OCI-LY3 (cell line): Measurements from ENCODE around the gene ANGPTL1.

Experiments used
- H2AFZ ChIP-seq: fragments of 200-600, 300-600 bp; shearing (Covaris generic); 2 replicates; pipeline ENCODE4 v1.6.0; 2014; ENCODE audit warnings: antibody characterized with exemption, low read depth, low read length
- H3K27ac ChIP-seq: fragments of 200-600, 300-600 bp; sonication (generic); 2 replicates; pipeline ENCODE4 v1.5.1; 2014; ENCODE audit warnings: mild to moderate bottlenecking, low read length, moderate library complexity, mixed read lengths
- H3K27me3 ChIP-seq: fragments of 200-600, 300-600 bp; sonication (generic); 2 replicates; pipeline ENCODE4 v1.6.1; 2014; ENCODE audit warnings: low read depth, low read length, mixed read lengths
- H3K36me3 ChIP-seq: fragments of 200-600, 300-600 bp; sonication (generic); replicated peaks from 2 replicates; pipeline ENCODE3; 2014; ENCODE audit warnings: low read depth, low read length, mixed read lengths
- H3K4me1 ChIP-seq: fragments of 300-600, 200-600 bp; sonication (generic); 2 replicates; pipeline ENCODE4 v1.6.1; 2014; ENCODE audit warnings: low read length, mixed read lengths
- H3K4me2 ChIP-seq: fragments of 200-600, 300-600 bp; sonication (generic); 2 replicates; pipeline ENCODE4 v1.6.1; 2014; ENCODE audit warnings: low read length, mixed read lengths
- H3K4me3 ChIP-seq: fragments of 300-600, 200-600 bp; sonication (generic); 2 replicates; pipeline ENCODE4 v1.5.1; 2014; ENCODE audit warnings: antibody characterized with exemption, mild to moderate bottlenecking, low read length, moderate library complexity
- H3K79me2 ChIP-seq: fragments of 300-600, 200-600 bp; shearing (Covaris generic); 2 replicates; pipeline ENCODE4 v1.6.1; 2014; ENCODE audit warnings: mild to moderate bottlenecking, low read length, mixed read lengths
- H3K9ac ChIP-seq: fragments of 300-600, 200-600 bp; shearing (Covaris generic); 2 replicates; pipeline ENCODE4 v1.6.0; 2014; ENCODE audit warnings: mild to moderate bottlenecking, low read length, moderate library complexity
- H3K9me3 ChIP-seq: fragments of 200-600, 300-600 bp; shearing (Covaris generic); 2 replicates; pipeline ENCODE4 v1.6.1; 2014; ENCODE audit warnings: low read length, mixed read lengths; ENCODE audit not compliant: insufficient read depth
- H4K20me1 ChIP-seq: fragments of 200-600, 300-600 bp; sonication (generic); 2 replicates; pipeline ENCODE4 v1.6.1; 2016; ENCODE audit warnings: low read length, mixed read lengths; ENCODE audit not compliant: insufficient read depth
- EZH2phosphoT487 ChIP-seq: fragments of 200-600 bp; shearing (Covaris generic); IDR thresholded peaks from 2 replicates; pipeline ENCODE4 v1.6.1; 2018; ENCODE audit warnings: antibody characterized with exemption, mixed run types, low read depth
- TF ChIP-seq, protein P1 (sequence below): fragments of 200-600, 300-600 bp; sonication (generic); IDR thresholded peaks from 2 replicates; pipeline ENCODE4 v1.5.1; 2014; ENCODE audit warnings: antibody characterized with exemption, low read length, low read depth

The ANGPTL1 gene

DNA sequence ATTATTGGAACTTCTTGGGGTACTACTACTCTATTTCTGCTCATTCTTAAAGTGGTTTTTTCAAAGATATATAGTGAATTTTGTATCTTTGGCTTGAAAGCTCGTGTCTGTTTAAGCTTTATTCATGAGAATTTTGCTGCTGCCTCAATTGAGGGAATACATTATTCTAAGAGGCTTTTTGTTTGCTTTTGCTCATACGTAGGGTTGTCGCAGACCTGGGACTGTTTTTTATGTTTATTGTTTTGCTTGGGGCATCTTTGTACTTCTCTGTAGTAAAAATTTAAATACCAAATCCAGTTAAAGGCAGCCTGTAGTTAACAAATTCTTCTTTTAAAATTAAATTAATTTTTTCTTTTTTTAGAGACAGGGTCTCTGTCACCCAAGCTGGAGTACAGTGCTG is 62.3 kb downstream of the ANGPTL1 start:
- no peaks in the 10 kb centered on the region for H3K27me3 ChIP-seq
- H3K27ac ChIP-seq = no peak overlapping the region
- H4K20me1 ChIP-seq = no peaks in the 10 kb centered on the region
- TF ChIP-seq, protein P1, sequence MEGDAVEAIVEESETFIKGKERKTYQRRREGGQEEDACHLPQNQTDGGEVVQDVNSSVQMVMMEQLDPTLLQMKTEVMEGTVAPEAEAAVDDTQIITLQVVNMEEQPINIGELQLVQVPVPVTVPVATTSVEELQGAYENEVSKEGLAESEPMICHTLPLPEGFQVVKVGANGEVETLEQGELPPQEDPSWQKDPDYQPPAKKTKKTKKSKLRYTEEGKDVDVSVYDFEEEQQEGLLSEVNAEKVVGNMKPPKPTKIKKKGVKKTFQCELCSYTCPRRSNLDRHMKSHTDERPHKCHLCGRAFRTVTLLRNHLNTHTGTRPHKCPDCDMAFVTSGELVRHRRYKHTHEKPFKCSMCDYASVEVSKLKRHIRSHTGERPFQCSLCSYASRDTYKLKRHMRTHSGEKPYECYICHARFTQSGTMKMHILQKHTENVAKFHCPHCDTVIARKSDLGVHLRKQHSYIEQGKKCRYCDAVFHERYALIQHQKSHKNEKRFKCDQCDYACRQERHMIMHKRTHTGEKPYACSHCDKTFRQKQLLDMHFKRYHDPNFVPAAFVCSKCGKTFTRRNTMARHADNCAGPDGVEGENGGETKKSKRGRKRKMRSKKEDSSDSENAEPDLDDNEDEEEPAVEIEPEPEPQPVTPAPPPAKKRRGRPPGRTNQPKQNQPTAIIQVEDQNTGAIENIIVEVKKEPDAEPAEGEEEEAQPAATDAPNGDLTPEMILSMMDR = no peak
- TF ChIP-seq EZH2phosphoT487 = no peak
- H3K4me3 ChIP-seq = no peak overlapping the region
- H3K4me1 ChIP-seq = no peaks in the 10 kb centered on the region
- no peaks in the 10 kb centered on the region for H3K36me3 ChIP-seq
- H3K79me2 ChIP-seq = no peaks in the 10 kb centered on the region
- H3K4me2 ChIP-seq = no peak overlapping the region
- no peak overlapping the region for H2AFZ ChIP-seq
- no peak overlapping the region for H3K9ac ChIP-seq
- no peaks in the 10 kb centered on the region for H3K9me3 ChIP-seq

DNA sequence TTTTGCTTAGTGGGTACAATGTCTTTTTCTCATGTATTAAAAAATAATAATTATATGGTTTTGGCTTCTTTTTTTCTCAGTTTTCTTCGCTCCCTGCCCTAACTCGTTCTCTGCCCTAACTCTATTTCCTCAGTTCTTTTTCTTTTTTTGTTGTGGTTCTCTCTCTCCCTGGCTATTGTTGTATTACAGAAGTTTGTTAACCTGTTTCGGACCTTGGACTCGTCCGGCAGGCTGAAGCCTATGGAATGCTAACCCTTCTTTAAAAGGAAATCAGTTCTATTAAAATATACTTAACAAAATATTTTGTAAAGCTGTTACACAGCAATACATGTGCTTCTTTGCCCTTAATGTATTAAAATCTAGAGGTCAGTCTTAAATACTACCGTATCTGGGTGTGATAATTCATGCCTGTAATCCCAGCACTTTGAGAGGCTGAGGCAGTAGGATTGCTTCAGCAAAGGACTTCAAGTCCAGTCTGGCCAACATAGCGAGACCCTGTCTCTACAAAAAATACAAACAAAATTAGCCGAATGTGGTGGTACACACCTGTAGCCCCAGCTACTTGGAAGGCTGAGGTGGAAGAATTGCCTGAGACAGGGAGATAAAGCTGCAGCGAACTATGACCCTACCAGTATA is 64.1 kb downstream of the ANGPTL1 start:
- no peaks in the 10 kb centered on the region for H3K4me1 ChIP-seq
- H3K4me3 ChIP-seq = no peak overlapping the region
- no peak overlapping the region for H2AFZ ChIP-seq
- no peak overlapping the region for H3K9ac ChIP-seq
- no peaks in the 10 kb centered on the region for H3K36me3 ChIP-seq
- H3K27me3 ChIP-seq = no peaks in the 10 kb centered on the region
- no peak overlapping the region for H3K27ac ChIP-seq
- TF ChIP-seq, protein P1 = no peak
- no peak for TF ChIP-seq EZH2phosphoT487
- no peaks in the 10 kb centered on the region for H3K79me2 ChIP-seq
- no peak overlapping the region for H3K4me2 ChIP-seq
- H4K20me1 ChIP-seq = no peaks in the 10 kb centered on the region
- no peaks in the 10 kb centered on the region for H3K9me3 ChIP-seq

DNA sequence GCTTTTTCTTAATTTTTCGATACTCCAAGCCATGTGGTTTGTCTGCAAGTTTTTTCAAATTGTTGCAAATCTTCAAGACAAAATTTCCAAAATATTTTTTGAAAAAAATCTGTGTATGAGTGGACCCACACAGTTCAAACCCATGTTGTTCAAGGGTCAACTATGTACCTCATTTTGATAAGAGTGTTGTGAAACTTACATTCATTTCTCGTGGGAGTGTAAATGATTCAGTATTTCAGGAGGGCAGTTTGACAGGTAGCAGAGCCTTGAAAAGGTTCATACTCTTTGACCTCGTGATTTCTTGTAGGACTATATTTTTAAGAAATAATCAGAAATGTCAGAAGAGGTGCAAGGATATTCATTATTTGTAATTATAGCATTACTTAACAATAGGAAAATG is 68.0 kb downstream of the ANGPTL1 start:
- TF ChIP-seq, protein P1 = no peak
- no peak for TF ChIP-seq EZH2phosphoT487
- H3K9ac ChIP-seq = no peak overlapping the region
- 0 out of 2 replicates have a peak, but pooled peaks cover 7% of the 10 kb centered on the region for H3K9me3 ChIP-seq
- H3K4me1 ChIP-seq = no peaks in the 10 kb centered on the region
- H3K79me2 ChIP-seq = no peaks in the 10 kb centered on the region
- no peak overlapping the region for H3K27ac ChIP-seq
- H3K36me3 ChIP-seq = peaks cover 7% of the 10 kb centered on the region
- no peaks in the 10 kb centered on the region for H4K20me1 ChIP-seq
- no peak overlapping the region for H3K4me2 ChIP-seq
- H2AFZ ChIP-seq = no peak overlapping the region
- H3K27me3 ChIP-seq = no peaks in the 10 kb centered on the region
- H3K4me3 ChIP-seq = no peak overlapping the region
